GM12801 (cell line): ENCODE results near the gene VEGFC.

ENCODE experiments used
- CTCF ChIP-seq: IDR thresholded peaks from one replicate; pipeline ENCODE4 v1.5.1; 2011; ENCODE audit warnings: control low read depth; ENCODE audit not compliant: insufficient read length; ENCODE audit errors: extremely low read depth

VEGFC gene

DNA sequence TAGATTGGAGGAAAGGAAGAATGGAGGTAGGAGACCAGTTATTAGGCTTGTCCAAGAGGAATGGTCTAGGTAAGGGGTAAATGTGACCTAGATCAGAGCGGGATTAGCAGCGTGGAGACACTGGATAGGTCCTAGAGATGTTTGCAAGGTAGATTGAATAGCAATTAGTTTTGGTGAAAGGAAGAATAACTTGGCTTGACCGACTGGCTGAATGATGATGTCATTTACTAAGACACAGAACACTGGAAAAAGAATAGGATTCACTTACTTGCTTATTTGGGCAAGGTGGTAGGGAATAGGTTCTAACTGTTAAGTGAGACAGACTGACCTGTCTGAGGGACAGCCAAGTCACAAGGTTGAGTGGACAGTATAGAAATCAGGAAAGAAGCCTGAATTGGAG, 71.3 kb downstream of the VEGFC start:
- TF ChIP-seq CTCF: no peak

DNA sequence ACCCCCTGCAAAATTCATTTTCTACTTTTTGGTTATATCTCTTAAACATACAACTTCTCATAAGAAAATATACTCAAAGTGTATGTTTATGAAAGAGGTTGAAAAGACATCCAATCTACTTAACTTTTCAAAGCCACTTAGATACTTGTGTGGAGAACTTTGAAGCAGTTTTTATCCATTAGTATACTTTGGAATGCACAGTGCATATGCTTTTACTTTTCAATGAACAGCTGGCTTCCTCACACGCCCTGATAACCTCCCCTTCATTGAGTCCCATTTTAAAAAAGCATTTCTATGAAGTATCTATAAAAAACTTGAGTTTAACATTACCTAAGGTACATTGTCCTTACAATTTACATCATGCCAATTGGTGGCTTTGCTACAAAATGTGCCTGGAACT, 73.8 kb downstream of the VEGFC start:
- TF ChIP-seq CTCF: no peak

DNA sequence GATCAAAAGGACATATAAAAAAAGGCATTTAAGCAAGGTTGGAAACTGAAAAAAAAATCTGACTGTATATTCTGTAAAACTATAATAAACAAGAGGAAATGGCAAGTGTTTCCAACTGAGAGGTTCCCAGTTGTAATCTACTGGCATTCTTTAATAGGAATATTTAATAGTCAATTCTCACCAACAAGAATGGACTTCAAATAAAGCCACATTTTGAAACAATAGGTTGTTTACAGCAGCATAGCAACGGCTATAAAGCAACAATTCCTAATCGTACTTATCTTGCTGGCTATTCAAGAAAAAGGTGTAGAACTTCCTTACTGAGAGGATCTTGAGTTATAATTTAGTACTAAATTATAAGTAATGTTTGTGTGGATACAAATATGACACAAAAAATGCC, 75.5 kb downstream of the VEGFC start:
- TF ChIP-seq CTCF: no peak

GRCh38 chr4:176709417-176709816, 83.3 kb downstream of the VEGFC start:
- no peak for TF ChIP-seq CTCF

DNA sequence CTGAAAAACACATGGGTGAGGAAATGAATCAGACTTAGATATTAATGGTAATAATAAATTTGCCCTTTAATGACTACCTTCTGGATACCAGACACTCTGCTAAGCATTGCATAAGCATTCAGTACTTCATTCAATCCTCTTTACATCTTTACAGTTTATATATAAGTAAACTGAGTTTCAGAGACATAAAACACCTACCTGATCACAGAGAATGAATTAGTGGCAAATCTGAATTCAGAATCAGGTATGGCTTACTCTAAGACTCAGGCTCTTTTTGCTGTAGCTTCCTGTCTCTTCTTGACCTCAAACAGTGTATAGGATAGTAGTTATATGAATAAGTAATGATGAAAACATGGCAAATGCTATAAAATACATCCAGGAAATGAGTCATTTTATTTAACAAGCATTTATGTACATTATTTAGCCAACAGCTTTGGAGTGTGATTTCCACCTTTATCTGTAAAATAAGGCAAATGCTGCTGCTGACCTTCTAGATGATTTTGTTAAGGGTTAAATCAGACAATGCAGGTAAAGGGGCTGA, 83.9 kb downstream of the VEGFC start:
- no peak for TF ChIP-seq CTCF

DNA sequence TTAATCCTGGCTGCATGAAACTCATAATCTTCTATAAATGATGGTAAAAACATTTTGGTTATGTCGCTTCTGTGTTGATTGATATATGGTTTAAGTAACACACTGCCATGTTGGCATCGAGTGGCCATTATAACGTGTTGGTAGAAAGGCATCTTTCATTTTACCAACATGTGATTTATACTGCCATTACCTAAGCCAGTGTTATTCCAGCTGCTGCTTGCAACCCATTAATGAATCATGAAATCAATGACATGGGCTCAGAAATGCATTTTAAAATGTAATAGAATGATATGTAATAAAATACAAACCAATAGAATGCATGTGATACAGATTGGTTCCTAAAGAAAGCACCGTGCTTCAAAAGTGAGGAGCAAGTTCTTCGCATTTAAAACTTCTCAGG, 102.0 kb downstream of the VEGFC start:
- TF ChIP-seq CTCF: no peak

DNA sequence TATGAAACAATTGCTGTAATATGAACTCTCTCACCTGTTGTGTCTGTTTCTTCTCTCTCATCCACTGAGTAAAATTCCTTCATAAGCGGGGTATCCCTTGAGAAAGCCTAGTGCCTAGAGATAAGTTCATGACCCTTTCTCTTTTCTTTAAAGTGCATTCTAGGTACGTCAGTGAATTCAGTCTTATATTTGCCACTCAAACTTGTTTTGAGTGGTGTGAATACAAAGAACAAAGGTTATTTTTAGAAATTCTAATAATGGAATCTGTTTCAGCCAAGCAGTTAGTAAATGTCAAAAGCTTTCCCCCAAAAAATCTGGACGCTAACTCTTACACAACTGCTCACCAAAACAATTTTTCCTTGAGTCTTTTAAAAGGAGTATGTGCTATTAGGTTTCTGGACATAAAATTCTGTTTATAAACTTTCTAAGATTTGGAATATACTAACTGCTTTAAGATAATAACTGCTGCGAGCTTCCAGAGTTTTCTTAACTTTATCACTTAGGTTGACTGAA, 112.0 kb downstream of the VEGFC start:
- TF ChIP-seq CTCF: no peak

DNA sequence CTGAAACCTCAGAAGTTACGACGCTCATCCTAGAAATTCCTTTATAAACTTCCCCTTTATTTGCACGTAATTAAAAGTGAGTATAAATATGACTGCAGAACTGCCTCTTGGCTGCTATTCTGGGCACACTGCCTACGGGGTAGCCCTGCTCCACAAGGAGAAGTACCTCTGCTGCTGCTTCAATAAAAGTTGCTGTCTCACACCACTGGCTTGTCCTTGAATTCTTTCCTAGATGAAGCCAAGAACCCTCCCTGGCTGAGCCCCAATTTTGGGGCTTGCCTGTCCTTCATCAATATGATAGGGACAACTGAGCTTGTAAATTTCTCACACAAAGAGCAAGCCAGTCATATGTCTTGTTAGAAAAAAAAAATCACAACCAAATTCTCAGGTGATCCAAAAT, 115.8 kb downstream of the VEGFC start:
- TF ChIP-seq CTCF: no peak
